Measurements from ENCODE around the gene MRPL37.

The MRPL37 gene

DNA sequence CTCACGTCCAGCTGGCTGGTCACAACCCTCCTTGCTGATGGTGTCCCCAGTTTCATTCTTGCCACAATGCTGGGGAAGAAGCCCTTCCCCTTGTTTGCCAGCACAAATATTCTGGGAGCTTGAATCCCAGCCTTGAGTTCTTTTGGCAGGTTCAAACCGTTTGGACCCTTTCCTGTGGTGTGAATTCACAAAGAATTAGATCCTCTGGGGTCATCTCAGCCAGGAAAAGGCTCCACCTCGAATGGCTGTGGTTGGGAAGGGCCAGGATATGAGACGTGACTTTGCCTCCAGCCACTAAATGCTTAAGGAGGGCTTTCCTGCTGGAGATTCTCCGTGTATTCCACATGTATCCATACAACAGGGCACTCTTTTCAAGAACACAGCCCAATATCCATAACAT, 66.9 kb downstream of the MRPL37 start:
- H3K4me3 ChIP-seq (ENCODE audit: low read depth, low read length): no peak overlapping the region
- DNase-seq (ENCODE audit: low read depth): no peak
- TF ChIP-seq, protein P1, sequence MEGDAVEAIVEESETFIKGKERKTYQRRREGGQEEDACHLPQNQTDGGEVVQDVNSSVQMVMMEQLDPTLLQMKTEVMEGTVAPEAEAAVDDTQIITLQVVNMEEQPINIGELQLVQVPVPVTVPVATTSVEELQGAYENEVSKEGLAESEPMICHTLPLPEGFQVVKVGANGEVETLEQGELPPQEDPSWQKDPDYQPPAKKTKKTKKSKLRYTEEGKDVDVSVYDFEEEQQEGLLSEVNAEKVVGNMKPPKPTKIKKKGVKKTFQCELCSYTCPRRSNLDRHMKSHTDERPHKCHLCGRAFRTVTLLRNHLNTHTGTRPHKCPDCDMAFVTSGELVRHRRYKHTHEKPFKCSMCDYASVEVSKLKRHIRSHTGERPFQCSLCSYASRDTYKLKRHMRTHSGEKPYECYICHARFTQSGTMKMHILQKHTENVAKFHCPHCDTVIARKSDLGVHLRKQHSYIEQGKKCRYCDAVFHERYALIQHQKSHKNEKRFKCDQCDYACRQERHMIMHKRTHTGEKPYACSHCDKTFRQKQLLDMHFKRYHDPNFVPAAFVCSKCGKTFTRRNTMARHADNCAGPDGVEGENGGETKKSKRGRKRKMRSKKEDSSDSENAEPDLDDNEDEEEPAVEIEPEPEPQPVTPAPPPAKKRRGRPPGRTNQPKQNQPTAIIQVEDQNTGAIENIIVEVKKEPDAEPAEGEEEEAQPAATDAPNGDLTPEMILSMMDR (IDR thresholded peaks at IDR 0.05; ENCODE audit: low read depth, low read length): no peak
- TF ChIP-seq MYC (IDR thresholded peaks at IDR 0.05; ENCODE audit: low read depth, low read length): no peak
- TF ChIP-seq POLR2A (IDR thresholded peaks at IDR 0.05; ENCODE audit: extremely low read depth, insufficient read length): no peak
- TF ChIP-seq, protein P2, sequence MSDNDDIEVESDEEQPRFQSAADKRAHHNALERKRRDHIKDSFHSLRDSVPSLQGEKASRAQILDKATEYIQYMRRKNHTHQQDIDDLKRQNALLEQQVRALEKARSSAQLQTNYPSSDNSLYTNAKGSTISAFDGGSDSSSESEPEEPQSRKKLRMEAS (IDR thresholded peaks at IDR 0.05; ENCODE audit: low read depth, low read length): no peak

All from NB4 (cell line).